Brain microvascular endothelial cell (primary cell): ENCODE results near the gene GLT1D1.

ENCODE experiments used
- DNase-seq: peaks from one replicate; pipeline ENCODE4 v3.0.0-alpha.2; 2020
- H3K27ac ChIP-seq: fragments of 250-450 bp; sonication (Bioruptor Pico); 2 replicates; pipeline ENCODE4 v1.5.1; 2020; ENCODE audit warnings: mild to moderate bottlenecking, moderate library complexity
- H3K27me3 ChIP-seq: fragments of 250-450 bp; sonication (Bioruptor Pico); replicated peaks from 2 replicates; pipeline ENCODE4 v1.5.1; 2020; ENCODE audit warnings: mild to moderate bottlenecking
- H3K36me3 ChIP-seq: fragments of 250-450 bp; sonication (Bioruptor Pico); replicated peaks from 2 replicates; pipeline ENCODE4 v1.5.1; 2020; ENCODE audit warnings: mild to moderate bottlenecking
- H3K4me3 ChIP-seq: 2 replicates; pipeline ENCODE4 v1.5.1; 2011; ENCODE audit warnings: low read depth, mild to moderate bottlenecking, control low read depth, low read length, moderate library complexity
- CTCF ChIP-seq: IDR thresholded peaks from 2 replicates; pipeline ENCODE4 v1.5.1; 2011; ENCODE audit warnings: low read depth, mild to moderate bottlenecking, moderate library complexity, low read length, control low read depth, inconsistent platforms; ENCODE audit errors: missing control alignments
- in situ Hi-C: cut with HindIII; loops from 2 replicates; pipeline ENCODE4 v1.10.0; 2017; ENCODE audit warnings: low sequenced_read_pairs, low pct_ligation_motif_present

GLT1D1 gene

GRCh38 chr12:128857133-128857763 lies 4.0 kb downstream of the GLT1D1 start:
- no peaks in the 10 kb centered on the region for H3K36me3 ChIP-seq
- DNase-seq = no peak
- H3K27ac ChIP-seq = no peak overlapping the region
- peaks cover 16% of the 10 kb centered on the region for H3K27me3 ChIP-seq
- no peak overlapping the region for H3K4me3 ChIP-seq
- no peak for TF ChIP-seq CTCF
- in situ Hi-C loops = no loop called here

- Histone ChIP-seq H3K27ac (no peak overlapping the region), H3K36me3 (no peaks in the 10 kb centered on the region), H3K27me3 (peaks cover 5% of the 10 kb centered on the region), H3K4me3 (no peak overlapping the region)
- no peak for DNase-seq
- in situ Hi-C loops = no loop called here
- no peak for TF ChIP-seq CTCF
These were observed 6.0 kb downstream of the GLT1D1 start for GRCh38 chr12:128859311-128859710.

- in situ Hi-C loops = no loop called here
- TF ChIP-seq CTCF = no peak
These were observed 8.1 kb downstream of the GLT1D1 start for GRCh38 chr12:128861226-128862016.

GRCh38 chr12:128863957-128864356 lies 10.7 kb downstream of the GLT1D1 start:
- Histone ChIP-seq H3K27ac (no peak overlapping the region), H3K4me3 (no peak overlapping the region), H3K27me3 (no peaks in the 10 kb centered on the region), H3K36me3 (no peaks in the 10 kb centered on the region)
- DNase-seq = no peak
- in situ Hi-C loops = no loop called here
- no peak for TF ChIP-seq CTCF

More at GRCh38 chr12:128861226-128862016, 8.1 kb downstream of the GLT1D1 start:
- Histone ChIP-seq H3K36me3 (no peaks in the 10 kb centered on the region), H3K27ac (no peak overlapping the region), H3K27me3 (no peaks in the 10 kb centered on the region), H3K4me3 (no peak overlapping the region)
- DNase-seq = no peak

GRCh38 chr12:128864516-128865186 lies 11.4 kb downstream of the GLT1D1 start:
- no peak for DNase-seq
- Histone ChIP-seq H3K27me3 (no peaks in the 10 kb centered on the region), H3K27ac (no peak overlapping the region), H3K36me3 (no peaks in the 10 kb centered on the region), H3K4me3 (no peak overlapping the region)
- TF ChIP-seq CTCF = no peak
- in situ Hi-C loops = no loop called here
